SK-N-MC (cell line): ENCODE data around the gene GALK2.

Source experiments
- EZH2 ChIP-seq: fragments of 200-600 bp; sonication (generic); IDR thresholded peaks from one replicate; pipeline ENCODE4 v1.6.1; 2017; ENCODE audit warnings: antibody characterized with exemption
- POLR2AphosphoS5 ChIP-seq: IDR thresholded peaks from 2 replicates; pipeline ENCODE4 v1.6.1; 2012; ENCODE audit warnings: mild to moderate bottlenecking, low read depth, low read length, borderline replicate concordance

GRCh38 chr15:49293941-49294340, 123.9 kb downstream of the GALK2 start:
- TF ChIP-seq EZH2 (no peak), POLR2AphosphoS5 (no peak)
